HEK293 (cell line): ENCODE data around the gene LRRC74B.

Experiments used
- CTCF ChIA-PET: fragments of 350-600 bp; formaldehyde crosslinking; extraction: SDS; loops from one replicate; lab custom pipeline; 2021; ENCODE audit warnings: antibody characterized with exemption; lab: Yijun Ruan, JAX
- POLR2A ChIA-PET: fragments of 300-600 bp; formaldehyde crosslinking; extraction: SDS; loops from one replicate; lab custom pipeline; 2020; ENCODE audit warnings: antibody characterized with exemption, inconsistent platforms; lab: Yijun Ruan, JAX
- H3K27ac ChIP-seq: fragments of 200-500 bp; sonication (Bioruptor generic); 2 replicates; pipeline ENCODE4 v1.5.1; 2014; ENCODE audit warnings: low read depth, low read length, control low read depth, inconsistent platforms; ENCODE audit errors: extremely low read depth
- H3K36me3 ChIP-seq, 2 experiments: fragments of 200-500 bp in 1 of 2; sonication (Bioruptor generic) in 1 of 2; 1 replicate in 1 of 2; 2 replicates in 1 of 2; pipeline ENCODE4 v1.5.1; 2014 to 2017; ENCODE audit warnings: inconsistent platforms in 2 of 2, low read length in 2 of 2; ENCODE audit not compliant: control insufficient read depth in 2 of 2, insufficient read depth in 1 of 2
- H3K4me1 ChIP-seq: fragments of 200-500 bp; sonication (Bioruptor generic); 2 replicates; pipeline ENCODE4 v1.5.1; 2014; ENCODE audit warnings: mild to moderate bottlenecking, low read length, inconsistent platforms; ENCODE audit not compliant: control insufficient read depth, insufficient read depth
- H3K4me3 ChIP-seq: 2 replicates; pipeline ENCODE4 v1.5.1; 2011; ENCODE audit warnings: low read depth, mild to moderate bottlenecking, control low read depth, low read length, moderate library complexity
- H3K9me3 ChIP-seq: fragments of 200-500 bp; sonication (Bioruptor generic); 2 replicates; pipeline ENCODE4 v1.5.1; 2014; ENCODE audit warnings: low read depth, low read length, inconsistent platforms; ENCODE audit not compliant: control insufficient read depth, insufficient read depth
- EGR2 ChIP-seq: fragments of 450-650 bp; formaldehyde crosslinking; IDR thresholded peaks from 2 replicates; pipeline ENCODE4 v1.5.1; 2016; ENCODE audit warnings: low read depth, missing biosample characterization, missing genetic modification characterization
- GLIS1 ChIP-seq: fragments of 450-650 bp; formaldehyde crosslinking; IDR thresholded peaks from 2 replicates; pipeline ENCODE4 v1.5.1; 2016; ENCODE audit warnings: missing biosample characterization, missing genetic modification characterization
- HIC1 ChIP-seq: fragments of 450-650 bp; formaldehyde crosslinking; IDR thresholded peaks from 2 replicates; pipeline ENCODE4 v1.5.1; 2016; ENCODE audit warnings: missing biosample characterization, missing genetic modification characterization
- KLF1 ChIP-seq: fragments of 450-650 bp; formaldehyde crosslinking; IDR thresholded peaks from 2 replicates; pipeline ENCODE4 v1.5.1; 2016; ENCODE audit warnings: missing biosample characterization, missing genetic modification characterization
- ZBTB44 ChIP-seq: fragments of 450-650 bp; IDR thresholded peaks from 2 replicates; pipeline ENCODE4 v1.5.1; 2018; ENCODE audit warnings: missing biosample characterization, mild to moderate bottlenecking, missing genetic modification characterization
- ZFHX2 ChIP-seq: fragments of 450-650 bp; formaldehyde crosslinking; conservative IDR thresholded peaks from 2 replicates; pipeline ENCODE4 v1.5.1; 2016; ENCODE audit warnings: missing biosample characterization, missing genetic modification characterization
- ZNF112 ChIP-seq: fragments of 450-650 bp; formaldehyde crosslinking; IDR thresholded peaks from 2 replicates; pipeline ENCODE4 v1.5.0; 2017; ENCODE audit warnings: missing biosample characterization, missing genetic modification characterization
- ZNF433 ChIP-seq: fragments of 450-650 bp; formaldehyde crosslinking; IDR thresholded peaks from 2 replicates; pipeline ENCODE4 v1.5.1; 2016; ENCODE audit warnings: missing biosample characterization, missing genetic modification characterization, low read depth
- ZNF510 ChIP-seq: fragments of 450-650 bp; formaldehyde crosslinking; IDR thresholded peaks from 2 replicates; pipeline ENCODE4 v1.5.1; 2018; ENCODE audit warnings: mild to moderate bottlenecking, missing genetic modification characterization, missing biosample characterization; ENCODE audit not compliant: insufficient replicate concordance
- ZNF514 ChIP-seq: fragments of 450-650 bp; formaldehyde crosslinking; IDR thresholded peaks from 2 replicates; pipeline ENCODE4 v1.5.1; 2016; ENCODE audit warnings: missing biosample characterization, missing genetic modification characterization
- ZNF548 ChIP-seq: fragments of 450-650 bp; formaldehyde crosslinking; IDR thresholded peaks from 2 replicates; pipeline ENCODE4 v1.5.1; 2016; ENCODE audit warnings: missing biosample characterization, missing genetic modification characterization
- ZSCAN18 ChIP-seq: fragments of 450-650 bp; formaldehyde crosslinking; IDR thresholded peaks from 2 replicates; pipeline ENCODE4 v1.5.1; 2016; ENCODE audit warnings: missing biosample characterization, missing genetic modification characterization

Gene LRRC74B

GRCh38 chr22:21026783-21027692, 18.7 kb upstream of the LRRC74B start:
- CTCF ChIA-PET: interaction anchor here (0.6 to 1.7 kb wide), 4 partner anchors 76 to 148 kb away, joined by 3 to 4 read pairs (median 4); no protein-coding TSS in a partner anchor
- TF ChIP-seq ZFHX2 (tag by site-specific recombination) (peak; percentile 85), GLIS1 (peak; percentile 66), ZNF514 (tag by site-specific recombination) (no peak), ZNF433 (tag by site-specific recombination) (no peak), KLF1 (tag by site-specific recombination) (peak; percentile 88), EGR2 (tag by site-specific recombination) (peak; percentile 86)
- H3K9me3 ChIP-seq: no peaks in the 10 kb centered on the region
- no peaks in the 10 kb centered on the region for H3K4me1 ChIP-seq
- POLR2A ChIA-PET: interaction anchor here (1.1 kb wide), 1 partner anchor 45 kb away, joined by 3 read pairs; the partner anchor contains the start of gene LZTR1
- H3K36me3 ChIP-seq: no peaks in the 10 kb centered on the region
- no peak overlapping the region for H3K4me3 ChIP-seq
- no peak overlapping the region for H3K27ac ChIP-seq

GRCh38 chr22:21028277-21029251, 17.2 kb upstream of the LRRC74B start:
- Histone ChIP-seq H3K27ac (no peak overlapping the region), H3K9me3 (no peaks in the 10 kb centered on the region), H3K4me3 (no peak overlapping the region), H3K36me3 (no peaks in the 10 kb centered on the region), H3K4me1 (no peaks in the 10 kb centered on the region)
- POLR2A ChIA-PET: no interaction called here
- TF ChIP-seq ZNF112 (tag by site-specific recombination): no peak
- no peak for TF ChIP-seq ZNF510 (tag by site-specific recombination)
- no peak for TF ChIP-seq ZSCAN18 (tag by site-specific recombination)
- no peak for TF ChIP-seq ZBTB44
- TF ChIP-seq HIC1 (tag by site-specific recombination): no peak
- no peak for TF ChIP-seq ZNF433 (tag by site-specific recombination)
- no peak for TF ChIP-seq ZNF548 (tag by site-specific recombination)
- CTCF ChIA-PET: interaction anchor here (1.2 kb wide), 1 partner anchor 8 kb away, joined by 3 read pairs; no protein-coding TSS in a partner anchor
